Activated T-helper 1 cell treated with anti-CD3 and anti-CD28 coated beads, Interleukin-12 subunit alpha, Interleukin-12 subunit beta, Interleukin-2, Interleukin-4 antibody, amounts not matched to agents 30 ng/mL and 10 ng/mL and 1 ng/mL, durations not matched to agents 14 hours and 24 hours and 36 hours (primary cell): ENCODE data around the gene DISP1. TPM values are rescaled to one million over a fixed set of nuclear protein-coding genes. Genes with fewer than 3 reads are reported as not detected.
A peak's percentile ranks its signal among the peaks of the same experiment; 100 is the strongest.

Source experiments
- DNase-seq: peaks from one replicate; pipeline ENCODE4 v3.0.0; 2021; ENCODE audit warnings: low spot score
- H3K27ac Mint-ChIP-seq: one replicate; pipeline ENCODE4 v1.8.0; 2021; ENCODE audit warnings: mild to moderate bottlenecking, mixed read lengths
- H3K27me3 Mint-ChIP-seq: one replicate; pipeline ENCODE4 v1.8.0; 2022; ENCODE audit warnings: mild to moderate bottlenecking, moderate library complexity, mixed read lengths; ENCODE audit not compliant: insufficient read depth
- H3K36me3 Mint-ChIP-seq: one replicate; pipeline ENCODE4 v1.8.0; 2021; ENCODE audit warnings: low read depth, mixed read lengths
- H3K4me1 Mint-ChIP-seq: one replicate; pipeline ENCODE4 v1.8.0; 2021; ENCODE audit warnings: low read depth, mixed read lengths
- H3K4me3 Mint-ChIP-seq: one replicate; pipeline ENCODE4 v1.8.0; 2021; ENCODE audit warnings: mild to moderate bottlenecking, moderate library complexity, mixed read lengths
- H3K9me3 Mint-ChIP-seq: one replicate; pipeline ENCODE4 v1.8.0; 2021; ENCODE audit warnings: mixed read lengths
- intact Hi-C: fragments of 100-400 bp; cut with micrococcal nuclease; formaldehyde crosslinking; loops from one replicate; pipeline ENCODE4 v1.15.1; 2024
- total RNA-seq: library from RNA; stranded (reverse); gene quantifications from 2 replicates; pipeline ENCODE4 v1.2.3, GENCODE V29; 2022

Gene DISP1
- total RNA-seq, 1 donor from 2014 or later: 1.0 TPM

DNA sequence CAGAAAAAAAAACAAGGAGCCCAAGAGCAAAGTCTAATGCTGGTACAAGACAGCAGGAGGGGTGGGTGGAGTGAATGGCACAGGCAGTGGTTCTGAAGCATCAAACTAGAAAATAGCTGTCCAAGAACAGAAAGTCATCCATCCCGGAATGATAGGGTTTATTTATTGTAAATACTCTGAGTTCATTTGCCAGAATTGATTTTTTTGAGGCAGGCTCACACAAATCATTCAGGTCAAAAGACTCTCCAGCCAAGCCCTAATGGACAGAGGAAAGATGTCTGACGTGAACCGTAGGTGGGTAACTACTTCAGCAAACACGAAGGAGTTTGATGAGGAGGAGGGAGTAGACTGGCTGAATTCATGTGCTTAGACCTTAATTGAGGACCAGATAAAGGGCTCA, 13.8 kb upstream of the DISP1 start:
- H3K4me3 Mint-ChIP-seq: no peak overlapping the region
- no peak for DNase-seq
- intact Hi-C loops: no loop called here
- no peak overlapping the region for H3K27ac Mint-ChIP-seq
- H3K4me1 Mint-ChIP-seq: peaks cover 10% of the 10 kb centered on the region
- peaks cover 16% of the 10 kb centered on the region for H3K27me3 Mint-ChIP-seq
- no peaks in the 10 kb centered on the region for H3K9me3 Mint-ChIP-seq
- H3K36me3 Mint-ChIP-seq: no peaks in the 10 kb centered on the region

GRCh38 chr1:222811671-222812070, 3.2 kb upstream of the DISP1 start:
- Mint-ChIP-seq H3K36me3 (peaks cover 7% of the 10 kb centered on the region), H3K27ac (no peak overlapping the region), H3K9me3 (peaks cover 4% of the 10 kb centered on the region), H3K27me3 (peaks cover 12% of the 10 kb centered on the region), H3K4me1 (peaks cover 24% of the 10 kb centered on the region), H3K4me3 (no peak overlapping the region)
- no peak for DNase-seq
- intact Hi-C loops: loop anchor here (10.0 kb wide), 2 partner anchors 167 to 1017 kb away; no protein-coding TSS in a partner anchor

- intact Hi-C loops: loop anchor here (1.0 to 10.0 kb wide), 5 partner anchors 83 to 1101 kb away; partner anchors contain the start of genes AIDA and BROX
- Mint-ChIP-seq H3K4me1 (peaks cover 33% of the 10 kb centered on the region), H3K27ac (peak overlapping the region; percentile 84), H3K36me3 (peaks cover 7% of the 10 kb centered on the region), H3K27me3 (peaks cover 12% of the 10 kb centered on the region), H3K9me3 (peaks cover 4% of the 10 kb centered on the region), H3K4me3 (peak overlapping the region; percentile 90)
- DNase-seq: no peak
These were observed 838 bp upstream of the DISP1 start for GRCh38 chr1:222813866-222814535.

DNA sequence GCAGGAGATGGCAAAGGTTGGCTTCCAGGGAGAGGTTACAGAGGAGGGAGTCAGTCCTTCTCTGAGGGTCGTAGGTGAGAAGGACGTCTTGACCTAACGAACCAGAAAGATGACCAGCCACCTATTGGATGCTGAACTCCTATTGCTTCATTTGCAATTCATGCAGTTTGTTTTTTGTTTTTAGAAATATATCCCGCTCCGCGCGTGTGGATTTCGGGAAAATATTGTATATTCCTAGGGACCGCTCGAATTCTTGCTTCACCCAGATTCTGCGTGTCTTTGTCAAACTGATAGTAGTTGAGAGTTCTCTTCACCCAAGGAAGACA, 564 bp downstream of the DISP1 start:
- Mint-ChIP-seq H3K4me1 (peaks cover 33% of the 10 kb centered on the region), H3K4me3 (peak overlapping the region; percentile 90), H3K36me3 (peaks cover 7% of the 10 kb centered on the region), H3K27ac (peak overlapping the region; percentile 93), H3K27me3 (peaks cover 12% of the 10 kb centered on the region), H3K9me3 (peaks cover 4% of the 10 kb centered on the region)
- no peak for DNase-seq
- intact Hi-C loops: loop anchor here (1.0 to 10.0 kb wide), 9 partner anchors 65 to 1103 kb away; partner anchors contain the start of genes TLR5 and TP53BP2

- peaks cover 7% of the 10 kb centered on the region for H3K36me3 Mint-ChIP-seq
- DNase-seq: no peak
- H3K27me3 Mint-ChIP-seq: peaks cover under 1% of the 10 kb centered on the region
- H3K27ac Mint-ChIP-seq: no peak overlapping the region
- peaks cover 4% of the 10 kb centered on the region for H3K9me3 Mint-ChIP-seq
- intact Hi-C loops: loop anchor here (5.0 to 10.0 kb wide), 3 partner anchors 173 to 1030 kb away; partner anchors contain the start of gene TP53BP2
- H3K4me1 Mint-ChIP-seq: peaks cover 33% of the 10 kb centered on the region
- H3K4me3 Mint-ChIP-seq: no peak overlapping the region
These were observed 2.7 kb downstream of the DISP1 start for GRCh38 chr1:222817529-222817928.

GRCh38 chr1:222818171-222818570, 3.3 kb downstream of the DISP1 start:
- Mint-ChIP-seq H3K4me3 (no peak overlapping the region), H3K36me3 (peaks cover 8% of the 10 kb centered on the region), H3K9me3 (peaks cover 4% of the 10 kb centered on the region), H3K27me3 (no peaks in the 10 kb centered on the region), H3K27ac (no peak overlapping the region), H3K4me1 (peaks cover 33% of the 10 kb centered on the region)
- DNase-seq: no peak
- intact Hi-C loops: loop anchor here (5.0 to 10.0 kb wide), 3 partner anchors 173 to 1029 kb away; partner anchors contain the start of gene TP53BP2

DNA sequence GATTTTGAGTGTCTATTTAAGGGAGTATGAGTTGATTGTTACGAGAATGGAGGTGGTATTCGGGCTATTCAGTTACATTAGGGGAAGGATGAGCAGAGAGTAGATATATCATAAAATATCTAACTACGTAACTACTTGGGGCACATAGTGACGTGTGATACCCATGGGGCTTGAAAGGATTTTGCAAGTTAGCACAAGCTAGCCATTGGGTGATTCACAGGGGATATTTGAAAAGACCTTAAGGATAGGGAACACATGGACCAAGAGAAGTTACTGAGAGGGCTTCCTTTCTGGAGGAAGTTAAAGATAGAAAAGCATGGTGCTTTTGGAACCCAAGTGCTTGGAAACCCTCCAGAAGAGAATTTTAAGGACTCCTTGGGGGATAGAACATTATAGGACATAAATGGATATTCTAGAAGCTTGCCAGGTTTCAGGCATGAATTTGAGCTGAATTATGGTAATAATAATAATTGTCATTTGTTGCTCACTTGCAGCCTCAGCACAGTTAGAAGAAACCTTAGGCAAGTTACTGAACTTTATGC, 5.4 kb downstream of the DISP1 start:
- Mint-ChIP-seq H3K27me3 (no peaks in the 10 kb centered on the region), H3K36me3 (peaks cover 4% of the 10 kb centered on the region), H3K27ac (no peak overlapping the region), H3K4me3 (no peak overlapping the region), H3K9me3 (no peaks in the 10 kb centered on the region), H3K4me1 (peaks cover 23% of the 10 kb centered on the region)
- DNase-seq: no peak
- intact Hi-C loops: no loop called here

DNA sequence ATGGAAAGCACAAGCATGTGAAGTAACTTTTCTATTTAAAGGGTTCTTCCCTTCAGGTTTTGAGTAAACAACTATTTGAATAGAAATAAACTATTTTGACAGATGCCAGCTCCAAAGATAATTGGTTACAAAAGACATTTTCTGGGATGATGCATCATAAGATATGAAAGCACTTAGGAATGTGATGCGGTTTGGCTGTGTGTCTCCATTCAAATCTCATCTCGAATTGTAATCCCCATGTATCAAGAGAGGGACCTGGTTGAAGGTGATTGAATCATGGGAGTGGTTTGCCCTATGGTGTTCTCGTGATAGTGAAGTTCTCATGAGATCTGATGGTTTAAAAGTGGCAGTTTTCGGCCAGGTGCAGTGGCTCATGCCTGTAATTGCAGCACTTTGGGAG, 6.4 kb downstream of the DISP1 start:
- H3K4me1 Mint-ChIP-seq: peaks cover 13% of the 10 kb centered on the region
- no peaks in the 10 kb centered on the region for H3K27me3 Mint-ChIP-seq
- no peak for DNase-seq
- no peak overlapping the region for H3K4me3 Mint-ChIP-seq
- no peaks in the 10 kb centered on the region for H3K9me3 Mint-ChIP-seq
- H3K27ac Mint-ChIP-seq: no peak overlapping the region
- peaks cover 2% of the 10 kb centered on the region for H3K36me3 Mint-ChIP-seq
- intact Hi-C loops: no loop called here

- no peaks in the 10 kb centered on the region for H3K4me1 Mint-ChIP-seq
- no peak for DNase-seq
- no peak overlapping the region for H3K4me3 Mint-ChIP-seq
- no peaks in the 10 kb centered on the region for H3K27me3 Mint-ChIP-seq
- intact Hi-C loops: no loop called here
- H3K27ac Mint-ChIP-seq: no peak overlapping the region
- peaks cover 2% of the 10 kb centered on the region for H3K36me3 Mint-ChIP-seq
- H3K9me3 Mint-ChIP-seq: no peaks in the 10 kb centered on the region
These were observed 8.9 kb downstream of the DISP1 start for GRCh38 chr1:222823695-222824094.

DNA sequence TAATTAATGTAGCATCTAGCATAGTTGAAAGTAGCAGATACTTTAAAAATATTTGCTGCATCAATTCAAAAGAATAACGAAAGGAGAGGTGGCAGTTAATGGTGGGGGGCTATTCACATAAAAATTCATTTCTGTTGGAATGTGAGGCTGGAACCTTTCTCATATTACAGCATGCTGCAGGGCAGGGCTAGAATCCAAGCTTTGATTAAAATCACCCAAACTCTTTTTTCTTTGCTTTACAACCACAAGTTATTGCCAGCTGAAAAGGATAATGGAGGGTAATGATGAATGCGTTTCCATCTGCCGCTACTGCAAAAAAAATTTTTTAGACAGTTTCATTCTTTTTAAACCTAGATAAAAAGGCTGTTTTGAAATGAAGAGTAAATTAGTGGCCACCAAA, 9.8 kb downstream of the DISP1 start:
- H3K4me1 Mint-ChIP-seq: no peaks in the 10 kb centered on the region
- DNase-seq: no peak
- H3K27me3 Mint-ChIP-seq: no peaks in the 10 kb centered on the region
- H3K9me3 Mint-ChIP-seq: no peaks in the 10 kb centered on the region
- H3K36me3 Mint-ChIP-seq: peaks cover 2% of the 10 kb centered on the region
- no peak overlapping the region for H3K4me3 Mint-ChIP-seq
- intact Hi-C loops: no loop called here
- H3K27ac Mint-ChIP-seq: no peak overlapping the region

GRCh38 chr1:222828939-222829338, 14.1 kb downstream of the DISP1 start:
- Mint-ChIP-seq H3K27me3 (no peaks in the 10 kb centered on the region), H3K27ac (no peak overlapping the region), H3K4me1 (no peaks in the 10 kb centered on the region), H3K9me3 (no peaks in the 10 kb centered on the region), H3K4me3 (no peak overlapping the region), H3K36me3 (no peaks in the 10 kb centered on the region)
- DNase-seq: no peak
- intact Hi-C loops: no loop called here

DNA sequence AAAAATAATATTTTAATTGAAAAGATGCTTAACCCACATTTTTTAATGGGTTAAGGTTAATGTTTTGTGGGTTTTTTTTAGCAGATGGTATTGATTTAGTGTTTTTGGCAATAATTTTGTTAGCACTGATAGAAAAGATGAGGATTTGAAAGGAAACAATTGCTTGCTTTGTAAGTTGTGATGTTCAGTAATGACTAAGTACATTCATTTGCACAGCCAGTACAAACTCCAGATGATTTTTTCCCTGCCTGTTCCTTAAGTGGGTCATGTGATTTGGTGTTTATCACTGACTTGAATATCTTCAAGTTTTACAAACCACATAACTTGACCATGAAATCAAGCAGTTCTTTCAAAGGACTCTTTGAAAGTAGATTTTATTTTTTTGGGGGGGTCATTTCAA, 15.0 kb downstream of the DISP1 start:
- no peak for DNase-seq
- Mint-ChIP-seq H3K27ac (no peak overlapping the region), H3K4me3 (no peak overlapping the region), H3K9me3 (no peaks in the 10 kb centered on the region), H3K27me3 (no peaks in the 10 kb centered on the region), H3K4me1 (no peaks in the 10 kb centered on the region), H3K36me3 (no peaks in the 10 kb centered on the region)
- intact Hi-C loops: no loop called here

DNA sequence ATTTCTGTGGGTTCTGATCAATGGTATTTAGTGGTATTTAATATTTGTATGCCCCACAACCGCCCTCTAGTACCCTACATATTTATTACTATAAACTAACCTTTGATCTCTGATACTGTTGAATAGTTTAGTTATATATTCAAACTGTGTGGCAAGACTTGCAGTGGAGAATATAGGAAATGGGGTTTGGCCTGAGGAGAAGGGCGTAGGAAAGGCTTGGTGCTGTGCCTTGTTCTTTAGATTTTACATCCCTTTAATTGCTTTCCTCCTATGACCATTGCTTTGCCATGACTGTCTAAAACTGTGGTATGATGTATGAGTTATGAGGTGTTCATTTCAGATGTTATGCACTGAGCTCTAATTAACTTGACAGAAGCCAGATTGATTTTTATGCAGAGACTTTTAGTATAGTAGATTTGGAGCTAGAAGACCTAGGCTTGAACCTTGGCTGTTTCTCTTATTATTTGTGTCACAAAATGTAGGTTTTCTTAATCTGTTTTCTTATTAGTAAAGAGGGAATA, 18.6 kb downstream of the DISP1 start:
- Mint-ChIP-seq H3K9me3 (no peaks in the 10 kb centered on the region), H3K4me1 (no peaks in the 10 kb centered on the region), H3K4me3 (no peak overlapping the region), H3K27me3 (no peaks in the 10 kb centered on the region), H3K36me3 (no peaks in the 10 kb centered on the region), H3K27ac (no peak overlapping the region)
- intact Hi-C loops: no loop called here
- DNase-seq: no peak
